Liver (tissue), 3 donors: ENCODE measurements around the gene NRG3.

Experiments used
- CTCF ChIP-seq: fragments of 150-350 bp; IDR thresholded peaks from 2 replicates; pipeline ENCODE4 v1.5.1; 2017; ENCODE audit warnings: improper control_type of control experiment, low read depth, low read length; ENCODE audit not compliant: missing input control
- RAD21 ChIP-seq, 2 donors: IDR thresholded peaks; 2 replicates each; pipeline ENCODE4 v1.6.1; 2016; ENCODE audit warnings: antibody characterized with exemption in 2 of 2, mild to moderate bottlenecking in 2 of 2
- RXRA ChIP-seq, 2 donors: IDR thresholded peaks; 2 replicates each; pipeline ENCODE4 v1.6.1; 2017 to 2018; ENCODE audit warnings: antibody characterized with exemption in 2 of 2, mild to moderate bottlenecking in 1 of 2
- SP1 ChIP-seq: IDR thresholded peaks from 2 replicates; pipeline ENCODE4 v1.6.1; 2018; ENCODE audit warnings: antibody characterized with exemption, mild to moderate bottlenecking
- YY1 ChIP-seq: IDR thresholded peaks from 2 replicates; pipeline ENCODE4 v1.6.1; 2016; ENCODE audit warnings: antibody characterized with exemption, mild to moderate bottlenecking
- TF ChIP-seq, protein P1 (sequence below): IDR thresholded peaks from 2 replicates; pipeline ENCODE4 v1.6.1; 2016; ENCODE audit warnings: antibody characterized with exemption, mild to moderate bottlenecking
- donor health status: healthy.
- donor health status: healthy.

GRCh38 chr10:81996927-81997326 is 121.9 kb downstream of the NRG3 start:
- TF ChIP-seq CTCF = no peak
- TF ChIP-seq SP1 = no peak
- no peak for TF ChIP-seq RAD21 (IDR thresholded peaks at IDR 0.05)
- TF ChIP-seq RXRA (IDR thresholded peaks at IDR 0.05) = no peak
- TF ChIP-seq, protein P1, sequence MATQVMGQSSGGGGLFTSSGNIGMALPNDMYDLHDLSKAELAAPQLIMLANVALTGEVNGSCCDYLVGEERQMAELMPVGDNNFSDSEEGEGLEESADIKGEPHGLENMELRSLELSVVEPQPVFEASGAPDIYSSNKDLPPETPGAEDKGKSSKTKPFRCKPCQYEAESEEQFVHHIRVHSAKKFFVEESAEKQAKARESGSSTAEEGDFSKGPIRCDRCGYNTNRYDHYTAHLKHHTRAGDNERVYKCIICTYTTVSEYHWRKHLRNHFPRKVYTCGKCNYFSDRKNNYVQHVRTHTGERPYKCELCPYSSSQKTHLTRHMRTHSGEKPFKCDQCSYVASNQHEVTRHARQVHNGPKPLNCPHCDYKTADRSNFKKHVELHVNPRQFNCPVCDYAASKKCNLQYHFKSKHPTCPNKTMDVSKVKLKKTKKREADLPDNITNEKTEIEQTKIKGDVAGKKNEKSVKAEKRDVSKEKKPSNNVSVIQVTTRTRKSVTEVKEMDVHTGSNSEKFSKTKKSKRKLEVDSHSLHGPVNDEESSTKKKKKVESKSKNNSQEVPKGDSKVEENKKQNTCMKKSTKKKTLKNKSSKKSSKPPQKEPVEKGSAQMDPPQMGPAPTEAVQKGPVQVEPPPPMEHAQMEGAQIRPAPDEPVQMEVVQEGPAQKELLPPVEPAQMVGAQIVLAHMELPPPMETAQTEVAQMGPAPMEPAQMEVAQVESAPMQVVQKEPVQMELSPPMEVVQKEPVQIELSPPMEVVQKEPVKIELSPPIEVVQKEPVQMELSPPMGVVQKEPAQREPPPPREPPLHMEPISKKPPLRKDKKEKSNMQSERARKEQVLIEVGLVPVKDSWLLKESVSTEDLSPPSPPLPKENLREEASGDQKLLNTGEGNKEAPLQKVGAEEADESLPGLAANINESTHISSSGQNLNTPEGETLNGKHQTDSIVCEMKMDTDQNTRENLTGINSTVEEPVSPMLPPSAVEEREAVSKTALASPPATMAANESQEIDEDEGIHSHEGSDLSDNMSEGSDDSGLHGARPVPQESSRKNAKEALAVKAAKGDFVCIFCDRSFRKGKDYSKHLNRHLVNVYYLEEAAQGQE = no peak
- no peak for TF ChIP-seq YY1
